Astrocyte of the hippocampus (primary cell): ENCODE measurements around the gene DCAF4.

ENCODE experiments used
- DNase-seq: peaks from one replicate; pipeline ENCODE4 v3.0.0; 2011; ENCODE audit warnings: low read depth, low spot score

DCAF4 gene

DNA sequence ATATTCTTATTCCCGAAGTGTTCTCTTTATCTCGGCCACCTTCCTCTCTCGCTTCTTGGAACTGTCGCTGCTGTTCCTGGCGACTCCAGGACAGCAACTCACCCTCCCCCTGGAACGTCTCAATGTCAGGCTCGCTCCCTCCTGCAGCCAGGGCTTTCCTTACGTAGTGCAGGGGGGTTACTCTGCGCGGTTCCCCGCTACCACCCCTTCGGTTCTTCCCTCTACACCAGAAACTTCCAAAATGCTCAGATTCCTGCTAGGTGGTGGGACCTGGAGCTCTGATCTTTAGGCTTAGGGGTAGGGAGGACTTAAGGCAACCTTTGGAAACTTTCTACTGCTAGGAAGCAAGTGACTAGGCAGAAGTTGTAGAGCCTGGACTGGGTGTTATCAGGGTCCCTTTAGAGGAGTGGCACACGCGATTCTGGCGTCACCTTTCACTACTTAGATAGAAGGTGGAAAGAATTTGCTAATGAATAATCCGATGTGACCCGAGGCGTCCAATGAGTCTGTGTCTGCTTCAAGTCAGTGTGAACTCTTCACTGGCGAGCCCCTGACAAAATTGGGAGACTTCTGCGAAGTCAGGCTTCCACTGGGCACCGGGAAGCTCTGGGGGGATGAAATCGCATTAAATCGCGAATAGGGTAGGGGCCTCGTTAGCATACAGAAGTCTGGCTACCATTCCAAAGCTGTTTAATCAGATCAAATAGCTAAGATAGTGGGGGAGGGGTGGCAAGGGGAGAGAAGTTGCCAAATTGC, 31.5 kb upstream of the DCAF4 start:
- peak; percentile 57 for DNase-seq

DNA sequence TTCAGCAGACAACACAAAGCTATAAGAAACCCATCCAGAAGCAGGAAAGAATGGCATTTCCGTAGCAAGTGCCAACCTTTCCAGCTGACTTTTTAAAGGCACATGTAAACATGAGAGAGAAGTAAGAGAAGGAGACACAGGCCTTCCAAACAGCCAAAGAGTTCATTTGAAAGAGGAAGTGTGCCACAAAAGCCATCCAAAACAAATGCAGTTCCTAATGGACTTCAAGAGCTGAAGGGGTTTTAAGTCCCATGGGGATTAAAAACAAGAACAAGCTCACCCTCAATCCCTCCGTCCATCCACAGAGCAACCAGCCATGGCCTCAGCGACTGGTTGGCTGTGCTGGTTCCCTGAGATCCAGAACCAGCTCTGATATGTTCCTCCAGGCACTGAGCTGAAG, 27.8 kb upstream of the DCAF4 start:
- DNase-seq, result no peak

DNA sequence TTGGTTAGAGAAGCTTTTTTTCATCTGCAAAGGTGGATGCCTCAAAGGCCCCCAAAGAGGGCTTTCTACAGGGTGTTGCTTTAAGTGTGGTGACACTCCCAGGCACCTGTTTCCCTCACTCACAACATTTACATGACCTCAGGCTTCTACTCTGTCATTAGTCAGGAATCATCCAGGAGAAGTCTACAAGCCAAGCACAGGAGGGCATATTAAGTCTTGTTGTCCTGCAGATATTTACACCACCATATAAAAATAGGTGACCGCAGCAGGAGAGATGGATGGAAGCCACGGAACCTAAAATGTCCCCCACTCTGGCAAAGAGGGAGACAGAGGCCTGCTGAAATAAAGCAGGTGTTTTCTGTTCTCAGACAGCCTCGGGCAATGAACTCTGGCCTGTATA, 24.9 kb upstream of the DCAF4 start:
- DNase-seq, result no peak

DNA sequence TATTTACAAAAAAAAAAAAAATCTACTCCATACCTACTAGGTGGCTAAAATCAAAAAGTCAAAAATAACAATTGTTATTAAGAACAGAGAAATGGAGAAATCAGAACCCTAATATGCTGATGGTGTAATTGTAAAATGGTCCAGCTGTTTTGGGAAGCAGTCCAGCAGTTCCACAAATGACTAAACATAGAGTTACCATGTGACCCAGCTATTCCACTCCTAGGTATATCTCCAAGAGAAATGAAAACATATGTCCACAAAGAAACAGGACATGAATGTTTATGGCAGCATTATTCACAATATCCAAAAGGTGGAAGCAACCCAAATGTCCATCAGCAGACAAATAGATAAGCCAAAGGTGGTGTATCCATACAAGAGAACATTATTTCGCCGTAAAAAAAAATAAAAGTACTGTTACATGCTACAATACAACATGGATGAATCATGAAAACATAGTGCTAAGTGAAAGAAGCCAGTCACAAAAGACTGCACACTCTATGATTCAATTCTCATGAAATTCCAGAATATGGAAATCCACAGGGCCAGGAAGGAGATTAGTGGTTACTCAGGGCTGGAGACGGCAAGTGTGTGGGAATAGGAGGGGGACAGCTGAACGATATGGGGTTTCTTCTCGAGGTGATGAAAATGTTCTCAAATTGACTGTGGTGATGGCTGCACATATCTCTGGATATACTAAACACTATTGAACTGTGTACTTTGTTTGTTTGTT, 23.3 kb upstream of the DCAF4 start:
- no peak for DNase-seq

DNA sequence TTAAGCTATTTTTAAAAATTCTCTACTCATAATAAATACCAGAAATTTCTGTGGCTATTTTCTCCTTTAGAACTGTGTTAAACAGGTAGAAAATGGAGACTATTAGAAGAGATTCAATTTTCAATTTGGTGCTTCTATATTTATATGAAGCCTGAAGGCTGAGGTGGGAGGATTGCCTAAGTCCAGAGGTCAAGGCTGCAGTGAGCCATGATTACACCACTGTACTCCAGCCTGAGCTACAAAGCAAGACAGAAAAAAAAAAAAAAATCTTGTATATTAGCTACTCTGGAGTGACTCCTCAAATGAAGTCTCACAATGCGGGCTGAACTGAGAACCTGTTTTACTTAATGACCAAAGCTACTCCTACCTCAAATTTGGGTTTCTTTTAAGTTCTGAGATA, 22.5 kb upstream of the DCAF4 start:
- no peak for DNase-seq

DNA sequence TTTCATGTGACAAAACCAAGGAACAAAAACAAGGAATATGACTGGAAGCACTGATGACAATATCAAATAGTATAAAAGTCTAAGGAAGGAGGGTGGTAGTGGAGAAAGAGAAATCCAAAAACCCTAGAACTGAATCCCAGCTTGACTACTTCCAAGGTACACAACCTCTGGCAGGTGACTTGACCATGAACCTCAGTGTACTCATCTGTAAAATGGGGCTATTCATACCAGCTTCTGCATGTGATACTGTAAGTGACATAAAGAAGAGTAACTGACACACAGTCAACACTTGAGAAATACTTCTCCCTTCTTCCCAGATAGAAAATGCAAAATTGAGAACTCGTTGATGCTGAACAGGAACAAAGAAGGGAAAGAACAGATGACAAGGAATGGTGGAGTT, 22.0 kb upstream of the DCAF4 start:
- no peak for DNase-seq

DNA sequence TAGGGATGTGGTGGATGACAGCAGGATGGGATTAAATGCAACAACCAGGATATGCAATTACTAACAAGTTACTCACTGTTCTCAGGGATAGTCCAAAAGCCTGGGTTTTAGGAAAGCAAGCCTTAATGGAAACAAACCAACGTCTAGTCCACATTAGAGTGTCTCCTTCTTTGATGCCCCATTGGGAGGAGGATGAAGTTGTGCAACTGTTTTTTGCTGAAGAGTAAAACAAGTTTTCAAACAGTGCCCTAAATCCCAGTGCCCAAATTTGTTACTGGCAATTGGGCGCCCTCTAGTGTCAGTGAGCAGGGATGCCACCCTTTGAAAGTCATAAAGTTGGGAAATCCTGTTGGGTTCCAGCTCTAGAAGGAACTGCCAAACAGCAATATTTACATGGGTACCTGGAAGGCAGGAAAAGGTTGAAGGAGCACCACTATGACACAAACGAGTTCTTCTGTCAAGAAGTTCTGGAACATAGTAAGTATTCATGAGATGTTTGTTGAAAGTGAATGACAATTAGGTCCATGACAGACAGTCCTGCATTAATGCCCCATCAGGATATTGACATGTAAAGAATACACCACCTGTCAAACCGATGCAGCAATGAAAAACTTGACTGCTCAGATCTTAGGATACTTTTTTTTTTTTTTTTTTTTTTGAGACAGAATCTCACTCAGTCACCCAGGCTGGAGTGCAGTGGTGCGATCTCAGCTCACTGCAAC, 21.3 kb upstream of the DCAF4 start:
- peak; percentile 84 for DNase-seq

DNA sequence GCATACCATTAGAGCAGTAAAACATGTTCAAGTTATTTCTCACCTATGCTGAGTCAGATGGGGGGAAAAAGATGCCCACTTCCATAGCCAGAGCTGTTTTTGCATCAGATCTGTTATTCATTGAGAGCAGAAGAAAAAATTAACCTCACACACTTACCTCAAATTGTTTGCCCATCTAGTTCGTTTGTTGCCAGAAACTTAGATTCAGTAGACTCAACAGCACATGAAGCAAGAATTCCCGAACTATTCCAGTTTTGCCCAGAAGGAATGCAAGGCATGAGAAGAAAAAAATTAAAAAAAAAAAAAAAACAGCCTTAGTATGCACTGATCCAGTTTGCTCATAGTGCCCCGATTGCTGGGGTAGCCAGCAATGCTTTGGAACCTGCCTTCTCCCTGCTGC, 19.9 kb upstream of the DCAF4 start:
- peak; percentile 91 for DNase-seq

DNA sequence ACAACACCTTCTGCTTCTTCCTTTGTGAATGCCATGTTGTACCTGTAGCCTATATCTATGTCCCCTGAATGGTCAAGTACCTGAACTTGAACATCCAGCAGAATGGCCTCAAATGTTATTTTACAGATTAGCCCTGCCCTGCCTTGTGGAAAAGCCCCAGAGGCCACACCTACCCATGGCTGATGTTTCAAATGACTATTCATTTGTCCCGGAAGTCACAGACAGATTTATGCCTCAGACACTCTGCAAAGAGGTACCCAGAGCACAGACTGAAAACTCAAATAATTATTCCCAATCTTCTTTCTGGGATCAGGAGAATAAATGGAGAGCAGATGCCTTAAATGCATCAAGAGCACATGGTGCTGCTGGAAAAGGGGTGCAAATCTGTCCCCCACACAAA, 19.4 kb upstream of the DCAF4 start:
- no peak for DNase-seq

DNA sequence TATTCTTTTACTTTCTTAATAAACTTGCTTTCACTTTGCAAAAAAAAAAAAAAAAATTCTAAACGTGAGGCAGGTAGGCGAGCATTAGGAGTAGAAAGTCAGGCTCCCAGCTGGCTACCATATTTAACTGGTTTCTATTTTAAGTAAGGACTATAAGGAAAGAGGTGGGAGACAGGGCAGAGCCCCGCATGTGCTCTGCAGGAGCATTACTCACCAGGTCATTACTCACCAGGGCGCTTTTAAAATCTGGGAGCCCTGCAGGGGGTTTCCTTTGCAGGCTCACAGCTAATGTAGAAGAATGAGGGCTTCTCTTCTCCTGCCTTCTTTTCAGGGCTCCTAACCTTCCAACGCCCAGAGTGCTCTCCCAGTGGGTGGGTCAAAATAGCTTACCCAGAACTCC, 18.4 kb upstream of the DCAF4 start:
- peak; percentile 66 for DNase-seq

DNA sequence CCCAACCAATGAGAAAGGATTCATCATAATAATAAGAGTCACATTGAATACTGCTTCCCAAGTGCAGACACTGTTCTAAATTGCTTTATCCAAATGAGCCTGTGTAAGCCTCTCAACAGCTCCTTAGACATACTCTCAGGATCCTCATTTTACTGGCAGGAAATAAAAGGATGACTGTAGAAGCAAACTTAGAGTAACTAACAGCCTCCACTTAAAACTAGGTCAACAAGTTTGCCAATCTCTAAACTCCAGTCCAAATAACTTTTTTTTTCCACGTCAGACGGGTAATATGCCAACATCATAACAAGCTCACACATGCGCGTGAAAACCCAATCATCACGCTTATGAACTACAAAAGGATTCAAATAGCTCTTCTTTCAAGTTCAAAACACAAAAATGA, 17.1 kb upstream of the DCAF4 start:
- no peak for DNase-seq

DNA sequence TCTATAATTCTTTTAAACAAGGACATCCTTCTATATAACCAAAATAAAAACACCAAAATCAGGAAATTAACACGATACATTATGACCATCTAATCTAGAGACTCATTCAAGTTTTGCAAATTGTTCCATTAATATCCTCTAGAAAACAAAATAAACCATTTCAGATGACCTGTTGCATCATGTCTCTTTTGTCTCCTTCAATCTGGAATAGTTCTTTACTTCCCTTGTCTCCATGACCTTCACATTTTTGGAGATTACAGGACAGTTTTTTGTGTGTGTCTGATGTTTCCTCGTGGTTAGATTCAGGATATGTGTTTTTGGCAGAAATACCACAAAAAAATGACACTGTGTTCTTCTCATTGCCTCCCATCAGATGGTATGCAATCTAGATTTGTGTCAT, 12.5 kb upstream of the DCAF4 start:
- no peak for DNase-seq

DNA sequence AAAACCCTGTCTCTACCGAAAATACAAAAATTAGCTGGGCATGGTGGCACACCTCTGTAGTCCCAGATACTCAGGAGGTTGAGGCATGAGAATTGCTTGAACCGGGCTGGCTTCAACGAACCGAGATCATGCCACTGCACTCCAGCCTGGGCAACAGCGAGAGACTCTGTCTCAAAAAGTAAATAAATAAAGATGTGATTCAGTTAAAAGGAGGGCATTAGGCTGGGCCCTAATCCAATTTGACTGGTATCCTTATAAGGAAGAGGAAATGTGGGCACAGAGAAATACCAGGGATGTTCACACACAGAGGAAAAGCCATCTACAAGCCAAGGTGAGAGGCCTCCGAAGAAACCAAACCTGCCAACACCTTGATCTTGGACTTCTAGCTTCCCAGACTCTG, 10.1 kb upstream of the DCAF4 start:
- DNase-seq, result peak; percentile 52

DNA sequence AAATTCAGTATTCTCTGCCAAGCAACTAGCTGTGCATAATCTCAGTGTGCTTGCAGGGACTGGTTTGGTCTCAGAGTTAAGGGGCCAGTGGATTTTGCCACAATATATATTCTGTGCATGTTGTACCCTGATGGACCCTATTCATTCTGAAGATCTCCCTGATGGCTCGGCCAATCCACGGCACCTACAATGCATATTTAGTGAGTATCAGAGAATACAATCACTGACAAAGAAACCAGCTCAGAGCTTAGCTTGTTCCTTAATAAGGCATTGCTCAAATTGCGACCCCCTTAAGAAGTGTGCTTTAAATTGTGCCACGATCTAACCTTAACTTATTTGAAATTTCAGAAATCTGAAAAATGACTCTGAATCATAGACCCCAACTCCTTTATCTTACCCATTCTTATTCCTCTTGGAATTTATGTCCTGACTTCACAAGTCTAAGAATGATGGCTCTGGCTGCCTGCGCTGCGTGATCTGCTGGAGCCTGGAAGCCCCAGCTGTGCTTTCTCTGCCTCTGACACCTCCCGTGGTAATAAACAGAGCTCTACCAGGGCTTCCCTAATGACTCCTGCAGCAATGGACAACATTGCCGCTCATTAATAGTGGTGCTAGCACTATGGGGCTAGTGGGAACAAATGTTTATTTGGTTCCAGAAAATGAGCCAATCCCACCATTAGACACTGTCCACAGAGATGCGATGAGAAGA, 9.0 kb upstream of the DCAF4 start:
- peak; percentile 5 for DNase-seq

DNA sequence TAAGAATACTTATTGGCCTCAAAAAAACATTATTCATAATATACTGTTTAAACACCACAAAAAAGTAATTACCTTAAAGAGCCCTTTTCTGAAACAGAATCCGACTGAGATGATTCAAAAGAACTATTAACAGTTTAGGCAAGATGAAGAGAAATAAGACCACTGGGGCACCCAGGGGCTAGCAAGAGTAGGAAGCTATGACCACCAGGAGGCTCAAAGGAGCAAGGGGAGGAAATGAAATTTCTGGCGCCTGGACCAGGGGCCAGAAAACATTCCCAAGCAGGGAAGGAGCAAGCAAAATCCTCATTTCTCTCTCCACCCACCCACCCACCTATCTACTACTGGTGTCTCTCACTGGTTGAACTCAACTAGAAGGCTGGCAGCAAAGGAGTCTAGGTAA, 6.3 kb upstream of the DCAF4 start:
- DNase-seq, result no peak

DNA sequence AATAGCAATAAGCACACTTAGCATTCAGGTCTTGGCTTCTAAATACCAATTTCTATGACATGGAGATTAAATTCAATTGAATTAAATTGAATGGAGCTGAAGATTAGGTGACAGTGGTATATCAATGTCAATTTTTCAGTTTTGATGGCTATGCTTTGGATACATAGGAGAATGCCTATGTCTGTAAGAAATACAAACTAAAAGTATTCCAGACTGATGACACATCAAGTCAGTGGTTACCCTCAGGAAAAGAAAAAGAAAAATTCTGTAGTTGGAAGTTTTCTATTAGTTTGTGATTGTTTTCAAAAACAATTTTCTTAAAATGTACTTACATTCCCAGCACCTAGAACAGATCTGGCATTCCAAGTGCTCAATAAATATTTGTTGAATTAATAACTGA, 4.9 kb upstream of the DCAF4 start:
- DNase-seq, result peak; percentile 21

DNA sequence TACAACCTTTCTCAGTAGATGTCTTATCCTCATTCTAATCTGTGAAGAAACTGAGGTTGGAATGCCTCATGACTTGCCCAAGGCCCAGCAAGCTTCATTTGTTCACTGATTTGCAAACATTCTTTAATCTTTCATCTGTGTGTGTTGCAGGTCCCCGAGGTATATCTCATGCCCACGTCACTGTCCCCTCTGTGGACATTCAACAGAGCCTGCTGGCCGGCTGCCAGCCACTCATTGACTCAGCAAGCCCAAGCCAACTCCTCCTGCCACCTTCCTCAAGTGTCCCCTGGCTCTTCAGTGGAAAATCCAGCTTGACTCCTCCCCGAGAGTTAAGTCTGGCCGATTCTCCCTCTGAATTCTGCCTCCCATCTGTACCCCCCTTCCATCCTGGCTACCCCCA, 1.9 kb upstream of the DCAF4 start:
- no peak for DNase-seq

DNA sequence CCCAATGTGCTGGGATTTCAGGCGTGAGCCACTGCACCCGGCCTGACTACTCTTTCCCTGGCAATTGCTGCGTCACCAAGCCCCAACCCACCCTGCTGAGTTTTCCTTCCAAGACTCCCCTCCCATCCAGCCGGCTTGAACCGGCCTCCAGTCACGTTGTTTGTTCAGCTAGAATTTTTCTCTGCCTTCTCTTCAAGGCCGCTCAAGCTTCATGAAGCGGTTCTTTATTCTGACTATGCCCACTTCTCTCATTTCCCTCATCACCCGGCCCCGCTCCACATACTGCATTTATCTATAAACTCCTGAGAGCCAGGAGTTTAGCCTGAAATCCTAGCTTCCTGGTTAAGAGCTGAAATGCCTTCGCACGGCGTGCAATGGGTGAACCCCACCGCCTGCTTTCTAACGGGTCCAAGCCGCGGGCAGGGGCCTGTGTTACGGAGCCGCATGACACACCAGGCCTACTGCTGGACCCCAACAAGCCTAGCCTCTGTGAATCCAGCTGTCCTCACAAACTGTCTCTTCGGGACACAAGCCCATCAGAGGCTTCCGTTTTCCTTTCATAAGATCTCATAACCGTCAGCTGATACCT, 999 bp upstream of the DCAF4 start:
- DNase-seq, result no peak

DNA sequence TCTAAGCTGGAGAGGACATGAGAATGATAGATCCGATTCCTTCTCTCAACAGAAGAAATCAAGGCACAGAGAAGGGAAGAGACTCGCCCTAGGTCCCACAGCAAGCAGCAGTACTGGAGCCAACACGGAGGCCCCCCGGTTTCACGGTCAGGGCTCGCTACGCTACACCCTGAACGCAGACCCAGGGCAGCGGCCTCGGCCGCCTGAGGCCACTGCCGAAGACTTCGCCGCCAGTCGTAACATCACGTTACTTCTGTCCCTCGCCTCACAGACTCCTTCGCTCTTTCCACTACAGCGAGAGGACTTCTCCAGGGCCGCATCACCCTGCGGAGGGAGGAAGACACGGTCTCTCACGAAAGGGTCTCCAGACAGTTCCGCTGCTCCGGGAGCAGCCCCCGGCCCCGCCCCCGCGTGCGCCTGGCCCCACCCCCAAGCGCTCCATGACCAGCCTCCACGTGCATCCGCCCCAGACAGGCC, 411 bp upstream of the DCAF4 start:
- DNase-seq, result no peak

DNA sequence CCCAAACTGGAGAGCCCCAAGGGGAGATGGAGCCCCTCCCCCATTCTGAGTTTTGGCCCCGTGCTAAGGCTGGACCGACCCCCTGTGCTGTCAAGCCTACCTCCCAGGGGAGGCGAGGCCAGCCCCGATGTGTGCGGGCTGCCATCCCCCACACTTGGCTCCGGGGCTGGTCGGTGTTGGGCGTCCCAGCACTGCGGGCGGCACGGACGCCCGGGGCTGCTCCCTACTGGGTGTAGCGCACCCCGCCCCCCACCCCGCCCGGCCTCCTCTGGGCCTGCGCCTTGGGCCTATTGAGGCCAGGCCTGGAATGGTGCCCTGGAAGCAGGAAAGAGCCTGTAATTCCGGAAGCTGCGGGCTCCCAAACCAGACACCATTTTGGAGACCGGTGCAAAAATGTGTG, 2.6 kb downstream of the DCAF4 start:
- DNase-seq, result no peak

DNA sequence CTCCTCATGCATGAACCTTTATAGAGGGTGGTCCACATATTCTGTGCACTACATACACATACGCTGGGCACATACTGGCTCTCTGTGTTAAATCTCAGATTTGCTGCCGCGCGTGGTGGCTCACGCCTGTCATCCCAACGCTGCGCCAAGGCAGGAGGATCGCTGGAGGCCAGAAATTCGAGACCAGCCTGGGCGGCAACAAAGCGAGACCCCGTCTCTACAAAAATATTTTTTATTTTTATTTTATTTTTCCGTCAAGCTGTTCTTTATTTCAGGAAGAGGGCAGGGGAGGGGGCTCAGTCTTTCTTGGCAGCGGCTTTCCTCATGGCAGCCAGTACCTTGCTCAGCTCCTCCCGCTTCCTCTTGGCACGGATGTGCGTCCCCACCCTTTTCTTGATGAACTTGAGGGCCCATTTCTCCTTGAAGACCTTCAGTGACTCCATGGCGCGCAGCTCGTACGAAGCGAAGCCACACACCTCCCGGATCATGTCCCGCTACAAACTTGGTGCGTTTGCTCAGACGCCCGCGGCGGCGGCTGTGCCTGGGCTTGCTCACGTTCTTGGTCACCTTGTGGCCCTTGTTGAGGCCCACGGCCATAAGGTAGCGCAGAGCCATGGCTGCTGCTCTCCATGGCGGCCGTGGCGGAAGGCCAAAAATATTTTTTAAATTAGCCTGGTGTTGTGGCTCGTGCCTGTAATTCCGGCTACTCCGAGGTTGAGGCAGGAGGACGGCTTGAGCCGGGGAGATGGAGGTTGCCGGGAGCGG, 3.2 kb downstream of the DCAF4 start:
- DNase-seq, result no peak
